Psoas muscle (tissue), 8 donors: ENCODE results near the gene PCCA. TPM values are rescaled to one million over a fixed set of nuclear protein-coding genes. Genes with fewer than 3 reads are reported as not detected.

Experiments used
- ATAC-seq, 4 donors: fragments of 200-7000 bp; cut with Tn5 transposase; one replicate each; pipeline ENCODE4 v1.9.1; 2020; ENCODE audit warnings: moderate library complexity in 3 of 4, mild to moderate bottlenecking in 2 of 4
- DNase-seq, 2 donors: peaks; one replicate each; pipeline ENCODE4 v3.0.0-alpha.2; 2020
- H3K27ac ChIP-seq: fragments of 200-600 bp; one replicate; pipeline ENCODE4 v1.8.0; 2022
- H3K27me3 ChIP-seq, 3 donors: fragments of 200-600 bp in 1 of 3; one replicate each; pipeline versions ENCODE4 v1.6.1 to v1.8.0; 2013 to 2022; ENCODE audit warnings: low read length in 2 of 3, mild to moderate bottlenecking in 2 of 3, moderate library complexity in 1 of 3; ENCODE audit not compliant: insufficient read depth in 3 of 3
- H3K36me3 ChIP-seq, 2 donors: fragments of 200-600 bp in 1 of 2; one replicate each; pipeline versions ENCODE4 v1.6.1 to v1.8.0; 2013 to 2022; ENCODE audit warnings: low read depth in 1 of 2, mild to moderate bottlenecking in 1 of 2, moderate library complexity in 1 of 2; ENCODE audit not compliant: insufficient read depth in 1 of 2
- H3K4me1 ChIP-seq: fragments of 200-600 bp; one replicate; pipeline ENCODE4 v1.8.0; 2022
- H3K4me3 ChIP-seq: fragments of 200-600 bp; one replicate; pipeline ENCODE4 v1.8.0; 2022; ENCODE audit warnings: mild to moderate bottlenecking
- H3K9me3 ChIP-seq: fragments of 200-600 bp; one replicate; pipeline ENCODE4 v1.8.0; 2022
- CTCF ChIP-seq: fragments of 200-600 bp; IDR thresholded peaks from one replicate; pipeline ENCODE4 v1.8.0; 2022; ENCODE audit warnings: antibody characterized with exemption
- WGBS, 3 donors: extraction: QIAGEN DNeasy Blood & Tissue Kit; methylation state at CpG; one replicate each; pipeline versions ENCODE4 v1.1.6 to v1.1.7; 2013; 5-methylcytosine and 5-hydroxymethylcytosine counted together
- intact Hi-C, 2 donors: fragments of 100-400 bp; cut with DNase I; formaldehyde crosslinking; loops; one replicate each; pipeline versions ENCODE4 v1.11.0 to v1.14.2; 2022
- polyA plus RNA-seq, 3 donors: library from polyadenylated mRNA; stranded (reverse); fragments of 200-250 nt; gene quantifications; one replicate each; pipeline ENCODE4 v1.2.3, GENCODE V29; 2013
- total RNA-seq, 4 donors: library from RNA; stranded (reverse); fragmentation: NEBNext Ultra II Directional in 2 of 4; extraction: Animal tissue kit (Norgen Biotek cat#: 25700) in 2 of 4; gene quantifications; one replicate each; pipeline versions ENCODE4 v1.2.1 to v1.2.4, GENCODE V29; 2021 to 2023
- donor health status: healthy with polysubstance abuse.
- donor health status: DM: no; HTN: no; CAD: no; lungs with moderate emphysema.
- donor health status: Bipolar disorder and iron deficiency.
- donor health status: healthy.
- donor health status: DM: yes; HTN: yes; CAD: no.
- donor health status: DM: no; HTN: no; CAD: no.
- donor health status: DM: no; HTN: no; CAD: no.
- donor health status: DM: yes; HTN: yes; CAD: no.

Gene PCCA
- total and polyA plus RNA-seq, 7 donors, result 6.2 to 23.9 (median 13.3) TPM

DNA sequence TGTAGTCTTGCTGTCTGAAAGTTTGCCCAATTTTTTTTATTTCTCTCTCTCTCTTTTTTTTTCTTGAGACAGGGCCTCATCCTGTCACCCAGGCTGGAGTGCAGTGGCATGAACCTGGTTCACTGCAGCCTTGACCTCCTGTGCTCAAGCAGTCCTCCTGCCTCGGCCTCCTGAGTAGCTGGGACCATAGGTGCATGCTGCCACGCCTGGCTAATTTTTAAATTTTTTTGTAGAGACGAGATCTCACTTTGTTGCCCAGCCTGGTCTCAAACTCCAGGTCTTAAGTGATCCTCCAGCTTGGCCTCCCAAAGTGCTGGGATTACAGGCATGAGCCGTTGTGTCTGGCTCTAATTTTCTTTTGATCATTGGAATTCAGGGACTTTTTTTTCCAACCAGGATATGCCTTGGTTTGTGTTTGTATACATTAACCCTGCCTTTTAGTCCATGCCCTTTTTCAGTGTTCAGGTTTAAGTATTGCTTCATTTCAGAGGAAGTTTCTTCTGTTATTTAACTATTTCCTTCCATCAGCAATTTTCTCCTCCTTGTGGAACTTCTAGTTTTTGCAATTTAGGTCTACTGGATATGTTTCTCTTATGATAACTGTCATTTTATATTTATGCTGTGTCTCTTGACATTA is 201.4 kb downstream of the PCCA start:
- DNase-seq (no peak), ATAC-seq (no peak)
- WGBS, 3 donors, result 84 to 89% (median 87%) methylated on average over 4 of the region's 4 CpGs
- no peaks in the 10 kb centered on the region for H3K4me1 ChIP-seq
- H3K27me3 ChIP-seq, result no peaks in the 10 kb centered on the region
- no peak for TF ChIP-seq CTCF
- intact Hi-C loops, result no loop called here
- no peak overlapping the region for H3K4me3 ChIP-seq
- H3K9me3 ChIP-seq, result no peaks in the 10 kb centered on the region
- no peak overlapping the region for H3K27ac ChIP-seq
- no peaks in the 10 kb centered on the region for H3K36me3 ChIP-seq

DNA sequence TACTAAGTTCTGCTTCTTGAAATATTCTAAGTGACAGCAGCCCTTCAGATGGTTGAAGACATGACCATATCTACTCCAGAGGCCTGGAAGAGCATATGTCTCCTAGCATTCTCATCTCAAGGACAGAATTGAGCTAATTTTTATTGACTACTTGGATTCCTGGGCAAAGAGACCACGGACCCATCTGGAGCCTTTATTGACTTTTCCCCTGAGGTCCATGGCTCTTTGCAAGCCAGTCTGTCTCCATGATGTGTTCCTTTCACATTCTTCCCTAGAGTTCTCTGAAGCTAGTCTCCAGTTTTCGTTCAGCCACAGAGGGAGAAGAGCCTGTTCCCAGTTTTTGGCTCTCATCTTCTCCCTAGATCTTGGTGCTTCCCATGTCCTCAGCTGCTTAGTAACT is 202.7 kb downstream of the PCCA start:
- no peaks in the 10 kb centered on the region for H3K27me3 ChIP-seq

GRCh38 chr13:100297413-100297812 is 208.5 kb downstream of the PCCA start:
- DNase-seq (no peak), ATAC-seq (peak; percentile 61 to 97 (median 82))
- intact Hi-C loops, result no loop called here
- no peaks in the 10 kb centered on the region for H3K27me3 ChIP-seq
- H3K36me3 ChIP-seq, result no peaks in the 10 kb centered on the region
- H3K27ac ChIP-seq, result no peak overlapping the region
- TF ChIP-seq CTCF, result no peak
- H3K4me3 ChIP-seq, result no peak overlapping the region
- no peaks in the 10 kb centered on the region for H3K9me3 ChIP-seq
- WGBS, 3 donors, result 45 to 66% (median 49%) methylated on average over 5 of the region's 5 CpGs
- H3K4me1 ChIP-seq, result peaks cover 6% of the 10 kb centered on the region

More for the DNA sequence above, 202.7 kb downstream of the PCCA start:
- TF ChIP-seq CTCF, result no peak
- Histone ChIP-seq H3K4me3 (no peak overlapping the region), H3K4me1 (peaks cover under 1% of the 10 kb centered on the region), H3K27ac (no peak overlapping the region), H3K36me3 (no peaks in the 10 kb centered on the region), H3K9me3 (no peaks in the 10 kb centered on the region)
- no peak for ATAC-seq
- no peak for DNase-seq
- intact Hi-C loops, result no loop called here
- 67 to 84% (median 70%) methylated on average over 2 of the region's 2 CpGs for WGBS, 3 donors

DNA sequence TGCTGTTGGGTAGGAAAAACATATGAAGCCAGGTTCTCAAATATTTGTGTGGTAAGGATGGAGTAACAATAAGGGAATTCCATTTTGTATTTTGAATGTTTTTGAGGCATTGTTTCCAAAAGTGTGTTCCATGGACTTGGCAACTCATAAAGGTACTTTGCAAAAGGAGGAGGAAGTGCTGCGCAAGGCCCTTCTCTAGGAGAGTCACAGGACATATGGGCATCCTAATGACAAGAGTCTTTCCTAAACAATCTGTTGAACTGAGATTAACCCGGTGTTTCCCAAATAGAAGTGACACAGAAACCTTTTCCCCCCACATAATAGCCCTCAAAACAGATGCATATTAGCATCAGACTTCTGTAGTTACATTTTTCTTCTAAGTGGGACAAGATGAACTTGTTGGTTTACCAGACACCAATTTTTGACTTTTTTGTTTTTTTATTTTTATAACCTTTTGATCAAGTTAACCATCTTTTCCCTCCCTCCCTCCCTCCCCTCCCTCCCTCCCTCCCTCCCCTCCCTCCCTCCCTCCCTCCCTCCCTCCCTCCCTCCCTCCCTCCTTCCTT is 209.3 kb downstream of the PCCA start:
- 73 to 86% (median 82%) methylated on average over 2 of the region's 2 CpGs for WGBS, 3 donors
- H3K27ac ChIP-seq, result no peak overlapping the region
- H3K27me3 ChIP-seq, result no peaks in the 10 kb centered on the region
- no peak overlapping the region for H3K4me3 ChIP-seq
- no peaks in the 10 kb centered on the region for H3K9me3 ChIP-seq
- no peak for TF ChIP-seq CTCF
- no peak for ATAC-seq
- intact Hi-C loops, result no loop called here
- no peaks in the 10 kb centered on the region for H3K36me3 ChIP-seq
- peaks cover 6% of the 10 kb centered on the region for H3K4me1 ChIP-seq
- no peak for DNase-seq

- DNase-seq (no peak), ATAC-seq (no peak)
- no peaks in the 10 kb centered on the region for H3K27me3 ChIP-seq
- peaks cover 6% of the 10 kb centered on the region for H3K4me1 ChIP-seq
- intact Hi-C loops, result no loop called here
- no peak overlapping the region for H3K27ac ChIP-seq
- H3K9me3 ChIP-seq, result no peaks in the 10 kb centered on the region
- no peaks in the 10 kb centered on the region for H3K36me3 ChIP-seq
- 88 to 100% methylated on average over 1 of the region's 2 CpGs; no CpG with 5 or more reads in 1 of the 3 donors for WGBS, 3 donors
- no peak for TF ChIP-seq CTCF
- H3K4me3 ChIP-seq, result no peak overlapping the region
These were observed 209.8 kb downstream of the PCCA start for GRCh38 chr13:100298691-100299090.
